ENCODE measurements around the gene TNS1.
"Not testable (repeated sequence)": the region's sequence is repeated elsewhere in the genome, so short reads cannot be mapped to it uniquely, and the experiment has no call there.

Gene TNS1

GRCh38 chr2:218029366-218030360, 26.9 kb upstream of the TNS1 start:
- peak; percentile 34 for DNase-seq (ENCODE audit: low spot score)

GRCh38 chr2:218028562-218029348, 26.0 kb upstream of the TNS1 start:
- peak; percentile 23 for DNase-seq (ENCODE audit: low spot score)

- peak; percentile 28 for DNase-seq (ENCODE audit: low spot score)
Observed at GRCh38 chr2:218028189-218028495, 25.3 kb upstream of the TNS1 start.

- peak; percentile 34 for DNase-seq (ENCODE audit: low spot score)
Observed at GRCh38 chr2:218027426-218028188, 24.8 kb upstream of the TNS1 start.

- peak; percentile 40 for DNase-seq (ENCODE audit: low spot score)
Observed at GRCh38 chr2:218026676-218027425, 24.1 kb upstream of the TNS1 start.

- peak; percentile 41 for DNase-seq (ENCODE audit: low spot score)
Observed at GRCh38 chr2:218026244-218026643, 23.4 kb upstream of the TNS1 start.

GRCh38 chr2:218024871-218025270, 22.1 kb upstream of the TNS1 start:
- DNase-seq (ENCODE audit: low spot score): peak; percentile 34

- DNase-seq (ENCODE audit: low spot score): peak; percentile 39
Observed at GRCh38 chr2:218024336-218024735, 21.5 kb upstream of the TNS1 start.

GRCh38 chr2:218023636-218024035, 20.8 kb upstream of the TNS1 start:
- peak; percentile 28 for DNase-seq (ENCODE audit: low spot score)

GRCh38 chr2:218022851-218023530, 20.2 kb upstream of the TNS1 start:
- DNase-seq (ENCODE audit: low spot score): peak; percentile 39

GRCh38 chr2:218022131-218022850, 19.5 kb upstream of the TNS1 start:
- no peak for DNase-seq (ENCODE audit: low spot score)

- DNase-seq (ENCODE audit: low spot score): no peak
Observed at GRCh38 chr2:218021536-218022071, 18.8 kb upstream of the TNS1 start.

GRCh38 chr2:218020966-218021535, 18.3 kb upstream of the TNS1 start:
- DNase-seq (ENCODE audit: low spot score): no peak

GRCh38 chr2:218020281-218020680, 17.5 kb upstream of the TNS1 start:
- no peak for DNase-seq (ENCODE audit: low spot score)

- no peak for DNase-seq (ENCODE audit: low spot score)
Observed at GRCh38 chr2:218019411-218020060, 16.7 kb upstream of the TNS1 start.

- DNase-seq (ENCODE audit: low spot score): not testable (repeated sequence)
Observed at GRCh38 chr2:218018842-218019125, 16.0 kb upstream of the TNS1 start.

- no peak for DNase-seq (ENCODE audit: low spot score)
Observed at GRCh38 chr2:218017211-218018053, 14.6 kb upstream of the TNS1 start.

- no peak for DNase-seq (ENCODE audit: low spot score)
Observed at GRCh38 chr2:218016810-218017209, 14.0 kb upstream of the TNS1 start.

All from ecto neural progenitor cell (in vitro differentiated cells).